HPDE6-E6E7 (cell line): ENCODE measurements around the gene ALDH16A1.

Experiments
- DNase-seq: peaks from one replicate; pipeline ENCODE4 v3.0.0; 2011; ENCODE audit warnings: missing footprints; ENCODE audit errors: extremely low spot score

ALDH16A1 gene

GRCh38 chr19:49423071-49423984, 29.7 kb upstream of the ALDH16A1 start, which contains the start of gene PTH2:
PTH2 (minus strand) TSS chr19:49423441; CDS start chr19:49423339, 102 bp downstream.
- no peak for DNase-seq

DNA sequence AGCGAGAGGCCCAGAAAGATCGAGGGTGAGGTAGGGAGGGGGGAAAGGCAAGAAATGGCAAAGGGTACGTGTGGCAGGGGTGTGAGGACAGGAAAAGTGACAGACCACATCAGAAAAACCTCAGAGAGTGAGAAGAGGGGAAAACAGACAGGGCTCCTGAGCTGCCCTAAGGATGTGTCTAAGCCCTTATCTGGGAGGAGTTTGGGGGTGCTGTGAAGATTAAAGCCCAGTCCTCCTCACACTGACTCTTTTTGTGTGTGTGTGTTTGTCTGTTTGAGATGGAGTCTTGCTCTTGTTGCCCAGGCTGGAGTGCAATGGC, 29.1 kb upstream of the ALDH16A1 start:
- DNase-seq: no peak

- DNase-seq: no peak
These were observed 27.8 kb upstream of the ALDH16A1 start, which contains the start of gene GFY for GRCh38 chr19:49425178-49425577. GFY (plus strand) TSS chr19:49425388; CDS start chr19:49426431, 1,043 bp downstream.

- DNase-seq: no peak
These were observed 27.0 kb upstream of the ALDH16A1 start for GRCh38 chr19:49425922-49426592.

- DNase-seq: no peak
These were observed 25.7 kb upstream of the ALDH16A1 start for GRCh38 chr19:49427339-49427738.

- DNase-seq: no peak
These were observed 25.0 kb upstream of the ALDH16A1 start for GRCh38 chr19:49427855-49428546.

- DNase-seq: no peak
These were observed 24.2 kb upstream of the ALDH16A1 start for GRCh38 chr19:49428547-49429451.

GRCh38 chr19:49430172-49430677, 22.8 kb upstream of the ALDH16A1 start:
- no peak for DNase-seq

DNA sequence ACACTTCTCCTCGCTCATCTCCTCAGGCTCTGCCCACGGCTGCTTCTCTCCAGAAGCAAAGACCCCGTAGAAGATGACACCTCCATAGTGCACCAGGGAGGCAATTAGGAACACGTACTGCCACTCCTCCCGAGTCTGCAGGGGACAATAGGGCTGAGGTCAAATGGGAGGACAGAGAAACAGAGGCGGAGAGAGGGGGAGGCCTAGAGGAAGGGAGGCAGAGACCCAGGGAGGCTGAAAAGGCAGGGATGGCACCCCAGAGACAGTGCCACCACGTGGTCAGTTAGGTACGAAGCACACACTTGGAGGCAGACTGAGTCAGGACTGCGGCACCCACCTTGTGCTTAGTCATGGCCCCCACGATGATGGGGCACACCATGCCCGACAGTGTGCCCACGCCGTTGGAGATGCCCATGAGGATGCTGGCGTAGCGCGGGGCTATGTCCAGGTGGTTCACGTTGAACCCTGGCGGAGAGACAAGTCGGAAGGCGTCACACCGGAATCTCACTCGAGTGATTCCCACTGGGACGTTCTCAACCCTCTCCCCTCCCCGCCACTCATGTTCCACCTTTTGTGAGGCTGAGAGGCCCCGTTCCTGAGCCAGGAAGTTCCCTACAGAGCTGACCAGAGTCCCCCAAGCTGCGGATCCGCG, 22.2 kb upstream of the ALDH16A1 start:
- DNase-seq: no peak

DNA sequence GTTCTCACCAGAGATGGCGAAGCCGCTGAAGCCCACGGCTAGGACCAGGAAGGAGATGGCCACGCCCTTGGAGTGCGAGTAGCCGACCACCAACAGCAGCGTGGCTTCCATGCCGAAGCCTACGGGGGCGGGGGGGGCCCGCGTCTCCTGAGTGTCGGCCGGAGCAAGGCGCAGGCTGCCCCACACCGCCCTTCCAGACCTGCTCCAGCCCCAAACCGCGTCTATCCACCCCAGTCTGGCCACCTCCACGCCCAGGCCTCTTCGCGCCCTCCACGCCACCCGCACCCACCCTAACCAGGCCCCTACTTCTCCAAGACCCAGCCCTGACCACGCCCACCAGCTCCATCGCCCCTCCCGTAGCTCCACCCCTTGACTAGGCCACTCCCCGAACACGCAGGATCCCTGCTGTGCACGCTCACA, 21.7 kb upstream of the ALDH16A1 start:
- DNase-seq: no peak

DNA sequence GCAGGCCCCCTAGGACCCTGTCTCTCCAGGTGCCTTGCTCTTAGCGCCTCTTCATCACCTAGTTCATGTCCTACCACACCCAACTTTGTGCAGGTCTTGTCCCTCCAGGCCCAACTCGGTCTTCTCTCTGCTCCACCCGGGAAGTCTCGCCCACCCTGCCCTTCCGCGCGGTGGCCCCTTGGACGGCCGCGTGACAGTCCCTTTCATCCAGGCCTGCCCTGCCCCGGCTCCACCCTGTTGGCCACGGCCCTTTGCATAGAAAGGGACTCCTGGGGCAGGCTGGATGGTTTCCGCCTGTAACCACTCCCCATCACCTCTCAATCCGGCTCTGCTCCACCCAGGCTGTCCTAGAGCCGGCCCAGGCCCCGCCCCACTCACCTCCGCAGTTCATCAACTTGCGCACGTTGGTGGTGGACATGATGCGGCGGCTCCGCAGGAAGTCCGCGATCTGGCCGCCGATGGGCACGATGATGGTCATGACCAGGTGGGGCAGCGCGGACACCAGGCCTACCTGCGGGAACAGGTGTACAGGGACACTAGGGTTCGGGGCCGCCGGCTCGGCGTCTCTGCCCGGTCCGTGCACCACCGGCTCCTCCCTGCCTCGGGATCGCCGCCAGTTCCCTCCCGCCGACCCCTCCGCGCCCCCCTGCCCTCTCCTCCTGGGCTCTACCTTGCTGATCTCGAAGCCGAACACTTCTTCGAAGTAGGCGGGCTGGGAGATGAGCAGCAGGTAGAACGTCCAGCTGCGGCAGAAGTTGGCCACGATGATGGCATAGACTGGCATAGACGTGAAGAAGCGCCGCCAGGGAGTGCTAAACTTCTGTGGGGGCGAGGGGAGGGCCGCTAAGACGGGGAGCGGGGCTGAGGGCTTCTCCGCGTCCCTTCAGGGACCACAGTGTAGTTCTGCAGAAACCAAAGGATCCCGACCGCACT, 20.6 kb upstream of the ALDH16A1 start:
- DNase-seq: no peak

DNA sequence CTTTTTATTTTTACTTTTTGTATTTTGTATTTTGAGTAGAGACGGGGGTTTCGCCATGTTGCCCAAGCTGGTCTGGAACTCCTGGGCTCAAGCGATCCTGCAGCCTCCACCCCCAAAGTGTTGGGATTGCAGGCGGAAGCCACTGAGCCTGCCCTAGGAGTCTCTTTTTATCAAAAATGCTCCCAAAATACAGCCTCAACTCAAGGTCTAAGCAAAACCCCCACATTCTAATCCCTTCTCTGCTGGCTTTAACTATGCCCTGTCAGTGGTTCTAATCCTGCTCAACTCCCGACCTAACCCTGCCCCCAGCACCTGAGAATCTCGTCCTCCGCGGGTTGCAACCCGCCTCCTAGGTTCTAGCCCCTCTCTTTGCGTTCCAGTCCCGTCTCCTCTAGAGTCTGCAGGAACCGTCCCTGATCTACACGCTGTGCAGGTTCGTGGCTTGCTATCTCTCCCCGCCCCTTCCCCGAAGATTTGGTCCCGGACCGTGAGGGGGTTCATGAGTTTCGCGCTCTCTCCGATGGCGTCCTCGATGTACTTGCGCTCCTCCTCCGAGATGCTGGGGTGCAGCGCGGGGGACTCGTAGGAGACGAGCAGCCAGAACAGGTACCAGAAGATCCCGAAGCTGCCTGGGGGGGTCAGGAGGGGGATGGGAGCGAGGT, 19.7 kb upstream of the ALDH16A1 start:
- DNase-seq: no peak

GRCh38 chr19:49434907-49435583, 18.0 kb upstream of the ALDH16A1 start:
- DNase-seq: no peak

DNA sequence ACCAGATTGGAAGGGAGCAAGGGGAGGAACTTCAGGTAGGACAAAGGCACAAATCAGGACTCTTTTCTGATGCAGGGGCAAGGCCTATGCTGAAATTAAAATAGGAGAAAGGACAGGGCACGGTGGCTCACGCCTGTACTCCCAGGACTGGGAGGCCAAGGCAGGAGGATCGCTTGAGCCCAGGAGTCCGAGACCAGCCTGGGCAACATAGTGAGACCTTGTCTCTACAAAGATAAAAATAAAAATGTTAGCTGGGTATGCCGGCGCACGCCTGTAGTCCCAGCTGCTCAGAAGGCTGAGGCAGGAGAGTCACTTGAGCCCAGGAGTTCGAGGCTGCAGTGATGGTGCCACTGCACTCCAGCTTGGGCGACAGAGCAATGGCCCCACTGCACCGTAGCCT, 17.4 kb upstream of the ALDH16A1 start:
- no peak for DNase-seq

DNA sequence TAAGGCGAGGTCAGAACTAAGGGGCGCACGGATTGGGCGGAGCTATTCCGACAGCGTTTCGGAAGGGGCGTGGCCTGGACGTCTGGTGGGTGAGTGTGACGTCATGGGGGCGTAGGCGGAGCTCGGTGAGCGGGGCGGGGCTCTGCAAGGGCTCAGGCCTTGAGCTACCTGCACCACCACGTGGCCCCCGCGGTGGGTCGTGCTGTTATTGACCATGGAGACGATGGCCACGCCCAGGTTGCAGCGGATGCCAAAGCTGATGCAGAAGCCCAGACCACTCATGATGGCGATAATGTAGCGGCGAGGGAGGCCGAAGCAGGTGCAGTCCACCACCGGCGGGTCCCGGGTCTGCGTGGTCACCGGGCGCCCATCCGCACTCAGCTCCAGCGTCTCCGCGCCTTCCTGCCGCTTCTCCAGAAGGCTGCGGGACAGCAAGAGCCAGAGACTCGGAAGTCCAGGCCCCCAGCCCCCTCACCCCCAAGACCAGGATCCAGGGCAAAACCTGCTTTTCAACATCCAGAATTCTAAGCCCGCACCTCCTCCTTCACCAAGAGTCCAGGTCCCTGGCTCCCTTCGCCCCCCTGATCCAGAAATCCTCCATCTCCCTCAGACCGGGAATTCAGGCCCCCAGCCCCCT, 16.5 kb upstream of the ALDH16A1 start:
- DNase-seq: no peak

DNA sequence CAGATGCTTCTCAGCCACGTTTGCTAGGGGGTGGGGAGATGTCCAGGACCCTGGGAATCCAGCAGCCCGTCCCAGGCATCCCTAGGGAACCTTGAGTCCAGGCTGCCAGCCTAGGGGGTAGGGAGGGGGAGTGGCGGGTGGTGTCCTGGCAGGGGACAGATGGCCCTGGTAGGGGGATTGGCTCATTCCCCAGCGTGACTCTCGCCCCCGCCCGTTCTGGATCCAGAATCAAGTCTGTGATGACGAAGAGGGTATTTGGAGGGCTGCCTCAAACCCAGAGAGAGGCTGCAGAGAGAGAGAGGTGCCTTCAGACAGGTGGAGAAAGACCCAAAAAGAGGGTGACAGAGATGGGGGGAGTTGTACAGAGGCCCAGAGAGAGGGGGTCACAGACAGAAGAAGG, 15.8 kb upstream of the ALDH16A1 start:
- no peak for DNase-seq

- DNase-seq: no peak
These were observed 14.8 kb upstream of the ALDH16A1 start for GRCh38 chr19:49438261-49438660.

- no peak for DNase-seq
These were observed 13.2 kb upstream of the ALDH16A1 start for GRCh38 chr19:49439836-49440235.
